K562 (cell line): ENCODE results near the gene DCN. TPM values are rescaled to one million over a fixed set of nuclear protein-coding genes. Genes with fewer than 3 reads are reported as not detected.

Source experiments
- ATAC-seq: fragments of 200-7000 bp; cut with Tn5 transposase; 3 replicates; pipeline ENCODE4 v1.9.1; 2020; ENCODE audit warnings: moderate library complexity
- BruUV-seq: library from RNA; stranded (reverse); fragments of 400-500 nt; replicated peaks from 2 replicates; lab custom pipeline; 2021; lab: Mats Ljungman, UMichigan
- CTCF ChIA-PET: fragments of 300-600 bp; formaldehyde crosslinking; extraction: SDS; loops from one replicate; lab custom pipeline; 2021; ENCODE audit warnings: low intra/inter-chr PET ratio; lab: Yijun Ruan, JAX
- POLR2A ChIA-PET: fragments of 300-600, 350-650 bp; sonication (Branson Sonifier 250); formaldehyde crosslinking; extraction: SDS; loops from one replicate; lab custom pipeline; 2021; ENCODE audit warnings: antibody characterized with exemption, inconsistent platforms; lab: Yijun Ruan, JAX
- DNase-seq, 4 experiments: peaks; one replicate each; pipeline versions ENCODE4 v3.0.0 to v3.0.0-alpha.2; 2011 to 2018; ENCODE audit warnings: low spot score in 3 of 4, mixed read lengths in 3 of 4; ENCODE audit errors: extremely low read depth in 1 of 4
- FAIRE-seq: peaks from 2 replicates; lab custom pipeline; 2011; peaks lifted over from hg19 to GRCh38; lab: Jason Lieb, UNC
- H2AFZ ChIP-seq: 2 replicates; pipeline ENCODE4 v1.6.0; 2011; ENCODE audit warnings: low read depth, low read length, control low read depth, inconsistent platforms
- H3K27ac ChIP-seq: fragments of 200-600 bp; 3 replicates; pipeline ENCODE4 v1.8.0; 2011; ENCODE audit warnings: low read depth, mild to moderate bottlenecking, control low read depth, inconsistent platforms, low read length, moderate library complexity, mixed read lengths; ENCODE audit errors: extremely low read depth
- H3K27me3 ChIP-seq, 2 experiments: fragments of 300-600 bp in 1 of 2; 2 replicates in 1 of 2; 3 replicates in 1 of 2; pipeline versions ENCODE4 v1.6.0 to v1.8.0; 2011; ENCODE audit warnings: inconsistent platforms in 2 of 2, low read length in 2 of 2, mild to moderate bottlenecking in 1 of 2, mixed read lengths in 1 of 2, moderate library complexity in 1 of 2; ENCODE audit not compliant: control insufficient read depth in 2 of 2, insufficient read depth in 2 of 2
- H3K36me3 ChIP-seq: fragments of 300-600 bp; 3 replicates; pipeline ENCODE4 v1.8.0; 2011; ENCODE audit warnings: mild to moderate bottlenecking, low read length, inconsistent platforms; ENCODE audit not compliant: control insufficient read depth, insufficient read depth
- H3K4me1 ChIP-seq, 2 experiments: fragments of 200-600 bp in 1 of 2; replicated peaks in 1 of 2; 2 replicates in 1 of 2; 3 replicates in 1 of 2; pipeline versions ENCODE4 v1.5.1 to v1.8.0; 2011; ENCODE audit warnings: inconsistent platforms in 2 of 2, low read length in 2 of 2, mild to moderate bottlenecking in 1 of 2, mixed read lengths in 1 of 2, moderate library complexity in 1 of 2; ENCODE audit not compliant: control insufficient read depth in 2 of 2, insufficient read depth in 2 of 2
- H3K4me2 ChIP-seq: 2 replicates; pipeline ENCODE4 v1.6.1; 2011; ENCODE audit warnings: low read length, control low read depth, inconsistent platforms, mixed read lengths; ENCODE audit not compliant: insufficient read depth
- H3K4me3 ChIP-seq: fragments of 200-600 bp; sonication (generic), shearing (Covaris generic); 2 replicates; pipeline ENCODE4 v1.5.1; 2016; ENCODE audit warnings: control low read depth, inconsistent platforms
- H3K79me2 ChIP-seq: fragments of 200-600 bp; 3 replicates; pipeline ENCODE4 v1.8.0; 2011; ENCODE audit warnings: low read length, inconsistent platforms; ENCODE audit not compliant: control insufficient read depth, insufficient read depth
- H3K9ac ChIP-seq, 2 experiments: 2 replicates each; pipeline versions ENCODE4 v1.6.0 to v1.6.1; 2011; ENCODE audit warnings: low read depth in 2 of 2, low read length in 2 of 2, control low read depth in 1 of 2, inconsistent platforms in 1 of 2, mild to moderate bottlenecking in 1 of 2, mixed read lengths in 1 of 2; ENCODE audit not compliant: insufficient read depth in 1 of 2
- H3K9me1 ChIP-seq: one replicate; pipeline ENCODE4 v1.6.0; 2011; ENCODE audit warnings: inconsistent platforms, mild to moderate bottlenecking, low read length, moderate library complexity; ENCODE audit not compliant: control insufficient read depth, insufficient read depth
- H3K9me3 ChIP-seq: replicated peaks from 2 replicates; pipeline ENCODE4 v1.5.1; 2011; ENCODE audit warnings: low read depth, low read length, inconsistent platforms; ENCODE audit not compliant: control insufficient read depth, insufficient read depth
- H4K20me1 ChIP-seq: replicated peaks from 2 replicates; pipeline ENCODE4 v1.6.1; 2011; ENCODE audit warnings: low read length, inconsistent platforms, mixed read lengths; ENCODE audit not compliant: control insufficient read depth, insufficient read depth
- IRF9 ChIP-seq: fragments of 450-650 bp; IDR thresholded peaks from 2 replicates; pipeline ENCODE4 v1.6.1; 2016; ENCODE audit warnings: missing biosample characterization, missing genetic modification characterization
- THRB ChIP-seq: fragments of 450-650 bp; formaldehyde crosslinking; conservative IDR thresholded peaks from 2 replicates; pipeline ENCODE4 v1.4.0; 2022; ENCODE audit warnings: mild to moderate bottlenecking, missing genetic modification characterization
- ZNF778 ChIP-seq: fragments of 450-650 bp; formaldehyde crosslinking; IDR thresholded peaks from 2 replicates; pipeline ENCODE4 v1.4.0; 2020; ENCODE audit warnings: mild to moderate bottlenecking, moderate library complexity
- WGBS: fragments of 100-300 bp; shearing (Covaris generic); methylation state at CpG from one replicate; pipeline ENCODE4 v1.1.6; 2016; ENCODE audit warnings: low coverage, mixed read lengths; ENCODE audit not compliant: insufficient coverage; ENCODE audit errors: missing lambda C conversion rate; 5-methylcytosine and 5-hydroxymethylcytosine counted together
- in situ Hi-C: fragments of 300-500 bp; cut with MboI; formaldehyde crosslinking; loops from 4 replicates; pipeline ENCODE4 v1.15.0; 2018; ENCODE audit warnings: inconsistent platforms, mixed read lengths
- intact Hi-C: fragments of 100-400 bp; cut with micrococcal nuclease; formaldehyde crosslinking; loops from 2 replicates; pipeline ENCODE4 v1.14.2; 2022
- polyA plus RNA-seq, 8 experiments: library from polyadenylated mRNA; depleted of rRNA in 4 of 8; stranded (reverse) in 5 of 8; unstranded in 3 of 8; fragments of >200 nt; fragmentation: Nextera tagmentation in 2 of 8; fragmentation: Illumina TruSeq in 1 of 8; extraction: Ambion mirVana in 2 of 8; extraction: Trizol in 1 of 8; gene quantifications; 2 replicates each; pipeline versions ENCODE4 v1.2.1 to v1.2.3, GENCODE V29; 2011 to 2014; ENCODE audit warnings: inconsistent platforms in 1 of 8, missing spikeins in 1 of 8
- total RNA-seq, 7 experiments: library from RNA; depleted of rRNA in 6 of 7; stranded (reverse); fragments of >200 nt in 6 of 7; fragmentation: Illumina TruSeq in 2 of 7; extraction: Trizol in 2 of 7; gene quantifications; 2 replicates each; pipeline versions ENCODE4 v1.2.1 to v1.2.3, GENCODE V29; 2011 to 2021; ENCODE audit warnings: low replicate concordance in 1 of 7

Gene DCN
- total and polyA plus RNA-seq, 9 of the 15 experiments (the other 6 are each of a cell fraction or from before 2014, with no cell fraction given): 0.08 to 2.4 (median 0.31) TPM; not detected in 1

- ChIA-PET CTCF (no interaction called here), POLR2A (interaction anchor here (0.7 kb wide), 1 partner anchor 49 kb away, joined by 3 read pairs; no protein-coding TSS in a partner anchor)
- FAIRE-seq (no peak), DNase-seq (no peak), ATAC-seq (no peak)
- Histone ChIP-seq H3K4me3 (no peak overlapping the region), H3K4me1 (no peaks in the 10 kb centered on the region), H3K9me3 (no peaks in the 10 kb centered on the region), H3K27ac (no peak overlapping the region), H4K20me1 (no peaks in the 10 kb centered on the region), H3K4me2 (no peak overlapping the region), H3K79me2 (no peaks in the 10 kb centered on the region), H3K9me1 (no peaks in the 10 kb centered on the region), H3K9ac (no peak overlapping the region), H3K27me3 (no peaks in the 10 kb centered on the region), H2AFZ (no peak overlapping the region), H3K36me3 (no peaks in the 10 kb centered on the region)
- TF ChIP-seq IRF9 (tag) (no peak), ZNF778 (CRISPR knock-in tag) (no peak), THRB (CRISPR knock-in tag) (no peak)
- in situ Hi-C loops (no loop called here), intact Hi-C loops (no loop called here)
- BruUV-seq: no TSS peak
- 0% methylated on average over 1 of the region's 1 CpG for WGBS
These were observed 41.8 kb upstream of the DCN start for GRCh38 chr12:91224401-91224800.
